Measurements from ENCODE around the gene LRRC23.

LRRC23 gene

GRCh38 chr12:6904280-6905276, at the start of gene LRRC23:
LRRC23 (plus strand) TSS chr12:6904822; CDS start chr12:6905634, 812 bp downstream.
- no peak for TF ChIP-seq YY1 (IDR thresholded peaks at IDR 0.05; ENCODE audit: low read depth)
- no peak for TF ChIP-seq ZBTB7A (IDR thresholded peaks at IDR 0.05; ENCODE audit: low read depth)
- TF ChIP-seq TEAD4 (IDR thresholded peaks at IDR 0.05), result no peak
- TF ChIP-seq CREB1 (IDR thresholded peaks at IDR 0.05; ENCODE audit: low read depth), result peak; percentile 74
- no peak for TF ChIP-seq REST (IDR thresholded peaks at IDR 0.05; ENCODE audit: low read depth)
- TF ChIP-seq NFIC (IDR thresholded peaks at IDR 0.05), result no peak
- no peak for TF ChIP-seq USF1 (IDR thresholded peaks at IDR 0.05)
- peak; percentile 77; the same call in 1 of the 2 replicates for TF ChIP-seq MAX (IDR thresholded peaks at IDR 0.05)
- TF ChIP-seq RAD21 (IDR thresholded peaks at IDR 0.05; ENCODE audit: low read depth), result no peak
- TF ChIP-seq EP300 (IDR thresholded peaks at IDR 0.05; ENCODE audit: borderline replicate concordance), result no peak
- TF ChIP-seq FOXM1 (IDR thresholded peaks at IDR 0.05; ENCODE audit: borderline replicate concordance, low read depth), result no peak
- TF ChIP-seq TCF12 (IDR thresholded peaks at IDR 0.05; ENCODE audit: low read depth), result no peak
- 0 out of 2 replicates have a peak, but pooled peaks have one; percentile 56 for TF ChIP-seq CEBPB (IDR thresholded peaks at IDR 0.05)
- TF ChIP-seq EGR1 (IDR thresholded peaks at IDR 0.05), result no peak
- TF ChIP-seq TAF1 (IDR thresholded peaks at IDR 0.05; ENCODE audit: low read depth), result no peak

GRCh38 chr12:6855322-6855721, 49.3 kb upstream of the LRRC23 start:
- no peak for TF ChIP-seq CREB1 (IDR thresholded peaks at IDR 0.05; ENCODE audit: low read depth)
- no peak for TF ChIP-seq YY1 (IDR thresholded peaks at IDR 0.05; ENCODE audit: low read depth)
- no peak for TF ChIP-seq REST (IDR thresholded peaks at IDR 0.05; ENCODE audit: low read depth)
- TF ChIP-seq TCF12 (IDR thresholded peaks at IDR 0.05; ENCODE audit: low read depth), result no peak
- no peak for TF ChIP-seq FOXM1 (IDR thresholded peaks at IDR 0.05; ENCODE audit: borderline replicate concordance, low read depth)
- TF ChIP-seq RAD21 (IDR thresholded peaks at IDR 0.05; ENCODE audit: low read depth), result no peak
- TF ChIP-seq EP300 (IDR thresholded peaks at IDR 0.05; ENCODE audit: borderline replicate concordance), result no peak
- no peak for TF ChIP-seq ZBTB7A (IDR thresholded peaks at IDR 0.05; ENCODE audit: low read depth)
- TF ChIP-seq TEAD4 (IDR thresholded peaks at IDR 0.05), result no peak

- TF ChIP-seq CREB1 (IDR thresholded peaks at IDR 0.05; ENCODE audit: low read depth) (no peak), USF1 (IDR thresholded peaks at IDR 0.05) (no peak), REST (IDR thresholded peaks at IDR 0.05; ENCODE audit: low read depth) (no peak), TCF12 (IDR thresholded peaks at IDR 0.05; ENCODE audit: low read depth) (no peak), YY1 (IDR thresholded peaks at IDR 0.05; ENCODE audit: low read depth) (no peak), MAX (IDR thresholded peaks at IDR 0.05) (no peak)
These were observed 45.8 kb upstream of the LRRC23 start for GRCh38 chr12:6858799-6859198.

- TF ChIP-seq REST (IDR thresholded peaks at IDR 0.05; ENCODE audit: low read depth), result no peak
- no peak for TF ChIP-seq TAF1 (IDR thresholded peaks at IDR 0.05; ENCODE audit: low read depth)
- TF ChIP-seq FOXM1 (IDR thresholded peaks at IDR 0.05; ENCODE audit: borderline replicate concordance, low read depth), result no peak
- TF ChIP-seq RAD21 (IDR thresholded peaks at IDR 0.05; ENCODE audit: low read depth), result no peak
- TF ChIP-seq NFIC (IDR thresholded peaks at IDR 0.05), result no peak
- TF ChIP-seq EGR1 (IDR thresholded peaks at IDR 0.05), result no peak
- TF ChIP-seq YY1 (IDR thresholded peaks at IDR 0.05; ENCODE audit: low read depth), result no peak
- TF ChIP-seq CREB1 (IDR thresholded peaks at IDR 0.05; ENCODE audit: low read depth), result no peak
- TF ChIP-seq CEBPB (IDR thresholded peaks at IDR 0.05), result no peak
- no peak for TF ChIP-seq USF1 (IDR thresholded peaks at IDR 0.05)
- no peak for TF ChIP-seq ZBTB7A (IDR thresholded peaks at IDR 0.05; ENCODE audit: low read depth)
- no peak for TF ChIP-seq MAX (IDR thresholded peaks at IDR 0.05)
- no peak for TF ChIP-seq TCF12 (IDR thresholded peaks at IDR 0.05; ENCODE audit: low read depth)
- TF ChIP-seq EP300 (IDR thresholded peaks at IDR 0.05; ENCODE audit: borderline replicate concordance), result no peak
- TF ChIP-seq TEAD4 (IDR thresholded peaks at IDR 0.05), result no peak
These were observed 44.5 kb upstream of the LRRC23 start for GRCh38 chr12:6860116-6860515.
